GM21515 (cell line): ENCODE measurements around the gene HMHB1.

ENCODE experiments used
- ATAC-seq: cut with Tn5 transposase; IDR thresholded peaks from one replicate; pipeline ENCODE4 v1.9.1; 2021; ENCODE audit not compliant: unreplicated experiment

The HMHB1 gene

GRCh38 chr5:143812085-143812705 lies at the start of gene HMHB1:
Gene HMHB1, plus strand, starts transcription at chr5:143812161.
- peak; percentile 60 for ATAC-seq

- no peak for ATAC-seq
Observed at GRCh38 chr5:143762636-143763220, 49.2 kb upstream of the HMHB1 start.

- ATAC-seq: no peak
Observed at GRCh38 chr5:143767162-143767561, 44.8 kb upstream of the HMHB1 start.

- ATAC-seq: no peak
Observed at GRCh38 chr5:143769026-143769786, 42.8 kb upstream of the HMHB1 start.

GRCh38 chr5:143770450-143770849 lies 41.5 kb upstream of the HMHB1 start:
- no peak for ATAC-seq

- ATAC-seq: no peak
Observed at GRCh38 chr5:143771189-143771588, 40.8 kb upstream of the HMHB1 start.

- ATAC-seq: no peak
Observed at GRCh38 chr5:143771602-143772001, 40.4 kb upstream of the HMHB1 start.

GRCh38 chr5:143772621-143773020 lies 39.3 kb upstream of the HMHB1 start:
- ATAC-seq: no peak

- no peak for ATAC-seq
Observed at GRCh38 chr5:143775258-143775657, 36.7 kb upstream of the HMHB1 start.

GRCh38 chr5:143776951-143777350 lies 35.0 kb upstream of the HMHB1 start:
- no peak for ATAC-seq

GRCh38 chr5:143779506-143779905 lies 32.5 kb upstream of the HMHB1 start:
- no peak for ATAC-seq

- no peak for ATAC-seq
Observed at GRCh38 chr5:143781993-143782520, 29.9 kb upstream of the HMHB1 start.

- no peak for ATAC-seq
Observed at GRCh38 chr5:143782588-143783386, 29.2 kb upstream of the HMHB1 start.

- no peak for ATAC-seq
Observed at GRCh38 chr5:143788401-143788800, 23.6 kb upstream of the HMHB1 start.

GRCh38 chr5:143790457-143791112 lies 21.4 kb upstream of the HMHB1 start:
- ATAC-seq: no peak

GRCh38 chr5:143791848-143792731 lies 19.9 kb upstream of the HMHB1 start:
- no peak for ATAC-seq

- ATAC-seq: no peak
Observed at GRCh38 chr5:143793249-143793648, 18.7 kb upstream of the HMHB1 start.

GRCh38 chr5:143796125-143796524 lies 15.8 kb upstream of the HMHB1 start:
- ATAC-seq: no peak

GRCh38 chr5:143796753-143797152 lies 15.2 kb upstream of the HMHB1 start:
- no peak for ATAC-seq

GRCh38 chr5:143800715-143801114 lies 11.2 kb upstream of the HMHB1 start:
- no peak for ATAC-seq
